WTC11 (cell line): ENCODE data around the gene GLUL. TPM values are rescaled to one million over a fixed set of nuclear protein-coding genes. Genes with fewer than 3 reads are reported as not detected.

Experiments
- ATAC-seq: fragments of 200-7000 bp; cut with Tn5 transposase; 2 replicates; pipeline ENCODE4 v1.10.0; 2021; ENCODE audit warnings: mild to moderate bottlenecking, moderate library complexity
- CTCF ChIA-PET: fragments of 300-600 bp; sonication (Branson Sonifier 250); formaldehyde crosslinking; loops from one replicate; lab custom pipeline; 2021; ENCODE audit warnings: antibody characterized with exemption; lab: Charles Lee
- POLR2A ChIA-PET: fragments of 350-600 bp; sonication (Branson Sonifier 250); formaldehyde crosslinking; loops from one replicate; lab custom pipeline; 2021; ENCODE audit warnings: antibody characterized with exemption; lab: Charles Lee
- DNase-seq: peaks from one replicate; pipeline ENCODE4 v3.0.0; 2021; ENCODE audit warnings: low spot score
- H3K27ac Mint-ChIP-seq: 2 replicates; pipeline ENCODE4 v1.8.0; 2021; ENCODE audit warnings: mixed read lengths
- H3K27me3 Mint-ChIP-seq: 2 replicates; pipeline ENCODE4 v1.8.0; 2021; ENCODE audit warnings: low read depth, mild to moderate bottlenecking, moderate library complexity, mixed read lengths
- H3K36me3 Mint-ChIP-seq: 2 replicates; pipeline ENCODE4 v1.8.0; 2021; ENCODE audit warnings: mixed read lengths
- H3K4me1 Mint-ChIP-seq: 2 replicates; pipeline ENCODE4 v1.8.0; 2022; ENCODE audit warnings: mixed read lengths
- H3K4me3 Mint-ChIP-seq: 2 replicates; pipeline ENCODE4 v1.8.0; 2021; ENCODE audit warnings: mild to moderate bottlenecking, moderate library complexity, mixed read lengths
- H3K9me3 Mint-ChIP-seq: 2 replicates; pipeline ENCODE4 v1.8.0; 2021; ENCODE audit warnings: mixed read lengths
- CBFB ChIP-seq: sonication (generic); formaldehyde crosslinking; IDR thresholded peaks from 2 replicates; pipeline ENCODE4 v1.8.1; 2022; ENCODE audit warnings: mild to moderate bottlenecking, low read depth, missing genetic modification reagents
- SP1 ChIP-seq: sonication (generic); formaldehyde crosslinking; conservative IDR thresholded peaks from 2 replicates; pipeline ENCODE4 v1.8.1; 2022; ENCODE audit warnings: missing genetic modification reagents
- TEAD1 ChIP-seq: sonication (generic); formaldehyde crosslinking; IDR thresholded peaks from 2 replicates; pipeline ENCODE4 v1.8.0; 2022; ENCODE audit warnings: mild to moderate bottlenecking, missing genetic modification reagents
- TEAD4 ChIP-seq: sonication (generic); formaldehyde crosslinking; IDR thresholded peaks from 2 replicates; pipeline ENCODE4 v1.8.0; 2022; ENCODE audit warnings: mild to moderate bottlenecking, missing genetic modification reagents
- ZNF671 ChIP-seq: fragments of 250-450 bp; sonication (Bioruptor Pico); IDR thresholded peaks from 2 replicates; pipeline ENCODE4 v1.8.0; 2021; ENCODE audit warnings: mild to moderate bottlenecking
- total RNA-seq: library from RNA; stranded (reverse); gene quantifications from 3 replicates; pipeline ENCODE4 v1.2.3, GENCODE V29; 2021
- TF ChIP-seq, protein P1 (sequence below): sonication (generic); formaldehyde crosslinking; IDR thresholded peaks from 2 replicates; pipeline ENCODE4 v1.8.1; 2022; ENCODE audit warnings: missing genetic modification reagents, borderline replicate concordance
- TF ChIP-seq, protein P2 (sequence below): fragments of 250-450 bp; sonication (Bioruptor Pico); conservative IDR thresholded peaks from 2 replicates; pipeline ENCODE4 v1.9.0; 2021; ENCODE audit warnings: mild to moderate bottlenecking
- TF ChIP-seq, protein P3 (sequence below): fragments of 250-450 bp; sonication (Bioruptor Pico); IDR thresholded peaks from 2 replicates; pipeline ENCODE4 v2.1.2; 2022; ENCODE audit warnings: mild to moderate bottlenecking, moderate library complexity
- TF ChIP-seq, protein P4 (sequence below): sonication (generic); formaldehyde crosslinking; IDR thresholded peaks from 2 replicates; pipeline ENCODE4 v1.8.1; 2023; ENCODE audit warnings: mild to moderate bottlenecking, moderate library complexity, missing genetic modification reagents
- TF ChIP-seq, protein P5 (sequence below): sonication (generic); formaldehyde crosslinking; IDR thresholded peaks from 2 replicates; pipeline ENCODE4 v1.8.1; 2023; ENCODE audit warnings: mild to moderate bottlenecking, missing genetic modification reagents
- TF ChIP-seq, protein P6 (sequence below): sonication (generic); formaldehyde crosslinking; IDR thresholded peaks from 2 replicates; pipeline ENCODE4 v1.8.0; 2022; ENCODE audit warnings: mild to moderate bottlenecking, missing genetic modification reagents
- TF ChIP-seq, protein P7 (sequence below): fragments of 250-450 bp; sonication (Bioruptor Pico); IDR thresholded peaks from 2 replicates; pipeline ENCODE4 v1.8.0; 2021; ENCODE audit warnings: mild to moderate bottlenecking
- TF ChIP-seq, protein P8 (sequence below): sonication (generic); formaldehyde crosslinking; IDR thresholded peaks from 2 replicates; pipeline ENCODE4 v1.8.1; 2023; ENCODE audit warnings: mild to moderate bottlenecking, missing genetic modification reagents

GLUL gene
- total RNA-seq, 1 experiment from 2014 or later: 240 TPM

DNA sequence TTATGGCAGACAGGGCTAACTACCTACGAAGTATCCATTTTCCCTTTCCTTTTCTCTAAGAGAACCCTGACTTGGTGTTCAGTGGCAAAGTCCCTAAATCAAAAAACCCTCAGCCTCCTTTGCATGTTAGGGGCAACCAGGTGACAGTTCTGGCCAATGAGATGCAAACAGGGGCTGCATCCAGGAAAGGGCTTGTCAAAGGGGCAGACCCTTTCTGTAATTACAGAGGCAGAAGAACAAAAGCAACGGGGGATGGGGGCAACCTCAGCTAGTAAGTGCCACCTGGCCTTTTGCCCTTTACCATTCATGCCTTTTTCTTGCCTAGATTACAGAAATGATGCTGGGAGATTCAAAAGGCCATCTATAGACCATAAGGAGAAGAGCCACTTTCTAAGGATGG, 34.4 kb downstream of the GLUL start (continued):
- TF ChIP-seq, protein P1, sequence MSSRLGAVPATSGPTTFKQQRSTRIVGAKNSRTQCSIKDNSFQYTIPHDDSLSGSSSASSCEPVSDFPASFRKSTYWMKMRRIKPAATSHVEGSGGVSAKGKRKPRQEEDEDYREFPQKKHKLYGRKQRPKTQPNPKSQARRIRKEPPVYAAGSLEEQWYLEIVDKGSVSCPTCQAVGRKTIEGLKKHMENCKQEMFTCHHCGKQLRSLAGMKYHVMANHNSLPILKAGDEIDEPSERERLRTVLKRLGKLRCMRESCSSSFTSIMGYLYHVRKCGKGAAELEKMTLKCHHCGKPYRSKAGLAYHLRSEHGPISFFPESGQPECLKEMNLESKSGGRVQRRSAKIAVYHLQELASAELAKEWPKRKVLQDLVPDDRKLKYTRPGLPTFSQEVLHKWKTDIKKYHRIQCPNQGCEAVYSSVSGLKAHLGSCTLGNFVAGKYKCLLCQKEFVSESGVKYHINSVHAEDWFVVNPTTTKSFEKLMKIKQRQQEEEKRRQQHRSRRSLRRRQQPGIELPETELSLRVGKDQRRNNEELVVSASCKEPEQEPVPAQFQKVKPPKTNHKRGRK (CRISPR knock-in tag): no peak
- TF ChIP-seq TEAD4 (CRISPR knock-in tag): no peak
- TF ChIP-seq, protein P2, sequence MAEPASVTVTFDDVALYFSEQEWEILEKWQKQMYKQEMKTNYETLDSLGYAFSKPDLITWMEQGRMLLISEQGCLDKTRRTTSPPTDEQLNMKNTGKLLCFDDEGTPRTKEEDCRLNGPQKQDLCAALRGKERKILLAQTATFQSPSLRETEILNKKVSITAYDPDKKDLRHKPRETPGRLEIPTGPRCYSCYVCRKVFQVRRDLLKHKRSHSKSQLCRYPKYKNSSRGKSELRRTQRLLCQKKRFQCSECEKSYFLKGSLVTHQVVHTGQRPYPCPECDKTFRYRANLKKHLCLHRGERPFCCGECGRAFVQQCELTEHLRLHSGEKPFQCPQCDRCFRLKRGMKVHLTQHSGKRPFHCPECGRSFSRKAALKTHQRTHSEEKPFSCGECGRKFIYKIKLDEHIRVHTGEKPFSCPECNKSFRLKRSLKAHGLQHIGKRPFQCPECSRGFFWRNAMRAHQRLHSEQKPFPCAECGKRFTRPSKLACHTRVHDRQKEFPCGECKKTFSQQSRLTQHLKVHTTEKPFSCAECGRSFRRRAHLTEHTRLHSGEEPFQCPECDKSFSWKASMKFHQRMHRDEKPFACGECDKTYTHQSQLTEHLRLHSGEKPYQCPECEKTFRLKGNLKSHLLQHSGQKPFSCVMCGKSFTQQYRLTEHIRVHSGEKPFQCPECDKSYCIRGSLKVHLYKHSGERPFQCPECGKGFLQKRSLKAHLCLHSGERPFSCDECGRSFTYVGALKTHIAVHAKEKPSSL (CRISPR knock-in tag): no peak
- TF ChIP-seq, protein P3, sequence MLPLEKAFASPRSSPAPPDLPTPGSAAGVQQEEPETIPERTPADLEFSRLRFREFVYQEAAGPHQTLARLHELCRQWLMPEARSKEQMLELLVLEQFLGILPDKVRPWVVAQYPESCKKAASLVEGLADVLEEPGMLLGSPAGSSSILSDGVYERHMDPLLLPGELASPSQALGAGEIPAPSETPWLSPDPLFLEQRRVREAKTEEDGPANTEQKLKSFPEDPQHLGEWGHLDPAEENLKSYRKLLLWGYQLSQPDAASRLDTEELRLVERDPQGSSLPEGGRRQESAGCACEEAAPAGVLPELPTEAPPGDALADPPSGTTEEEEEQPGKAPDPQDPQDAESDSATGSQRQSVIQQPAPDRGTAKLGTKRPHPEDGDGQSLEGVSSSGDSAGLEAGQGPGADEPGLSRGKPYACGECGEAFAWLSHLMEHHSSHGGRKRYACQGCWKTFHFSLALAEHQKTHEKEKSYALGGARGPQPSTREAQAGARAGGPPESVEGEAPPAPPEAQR (CRISPR knock-in tag): no peak
- TF ChIP-seq, protein P4, sequence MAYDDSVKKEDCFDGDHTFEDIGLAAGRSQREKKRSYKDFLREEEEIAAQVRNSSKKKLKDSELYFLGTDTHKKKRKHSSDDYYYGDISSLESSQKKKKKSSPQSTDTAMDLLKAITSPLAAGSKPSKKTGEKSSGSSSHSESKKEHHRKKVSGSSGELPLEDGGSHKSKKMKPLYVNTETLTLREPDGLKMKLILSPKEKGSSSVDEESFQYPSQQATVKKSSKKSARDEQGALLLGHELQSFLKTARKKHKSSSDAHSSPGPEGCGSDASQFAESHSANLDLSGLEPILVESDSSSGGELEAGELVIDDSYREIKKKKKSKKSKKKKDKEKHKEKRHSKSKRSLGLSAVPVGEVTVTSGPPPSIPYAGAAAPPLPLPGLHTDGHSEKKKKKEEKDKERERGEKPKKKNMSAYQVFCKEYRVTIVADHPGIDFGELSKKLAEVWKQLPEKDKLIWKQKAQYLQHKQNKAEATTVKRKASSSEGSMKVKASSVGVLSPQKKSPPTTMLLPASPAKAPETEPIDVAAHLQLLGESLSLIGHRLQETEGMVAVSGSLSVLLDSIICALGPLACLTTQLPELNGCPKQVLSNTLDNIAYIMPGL (CRISPR knock-in tag): no peak

DNA sequence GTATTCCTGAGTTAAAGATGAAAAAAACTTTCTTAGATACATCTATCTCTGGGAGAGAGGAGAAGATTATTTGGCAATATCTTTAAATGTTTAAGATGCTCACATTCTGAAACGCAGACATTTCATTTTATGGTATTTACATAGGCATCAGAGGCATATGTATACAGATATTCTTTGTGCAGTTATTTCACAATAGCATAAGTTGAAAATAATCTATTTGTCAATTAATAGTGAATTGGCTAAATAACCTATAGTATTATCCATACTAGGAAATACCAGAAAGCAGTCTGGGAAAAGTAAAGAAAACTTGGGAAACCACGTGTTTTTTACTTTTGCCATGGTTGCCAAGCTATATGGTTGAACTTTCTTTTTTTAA, 35.9 kb downstream of the GLUL start:
- DNase-seq: no peak
- no peak overlapping the region for H3K4me3 Mint-ChIP-seq
- H3K36me3 Mint-ChIP-seq: no peaks in the 10 kb centered on the region
- H3K27me3 Mint-ChIP-seq: no peaks in the 10 kb centered on the region
- ChIA-PET CTCF (no interaction called here), POLR2A (no interaction called here)
- ATAC-seq: no peak
- H3K9me3 Mint-ChIP-seq: no peaks in the 10 kb centered on the region
- TF ChIP-seq SP1 (CRISPR knock-in tag) (no peak), CBFB (no peak), TEAD1 (CRISPR knock-in tag) (no peak)
- TF ChIP-seq, protein P5, sequence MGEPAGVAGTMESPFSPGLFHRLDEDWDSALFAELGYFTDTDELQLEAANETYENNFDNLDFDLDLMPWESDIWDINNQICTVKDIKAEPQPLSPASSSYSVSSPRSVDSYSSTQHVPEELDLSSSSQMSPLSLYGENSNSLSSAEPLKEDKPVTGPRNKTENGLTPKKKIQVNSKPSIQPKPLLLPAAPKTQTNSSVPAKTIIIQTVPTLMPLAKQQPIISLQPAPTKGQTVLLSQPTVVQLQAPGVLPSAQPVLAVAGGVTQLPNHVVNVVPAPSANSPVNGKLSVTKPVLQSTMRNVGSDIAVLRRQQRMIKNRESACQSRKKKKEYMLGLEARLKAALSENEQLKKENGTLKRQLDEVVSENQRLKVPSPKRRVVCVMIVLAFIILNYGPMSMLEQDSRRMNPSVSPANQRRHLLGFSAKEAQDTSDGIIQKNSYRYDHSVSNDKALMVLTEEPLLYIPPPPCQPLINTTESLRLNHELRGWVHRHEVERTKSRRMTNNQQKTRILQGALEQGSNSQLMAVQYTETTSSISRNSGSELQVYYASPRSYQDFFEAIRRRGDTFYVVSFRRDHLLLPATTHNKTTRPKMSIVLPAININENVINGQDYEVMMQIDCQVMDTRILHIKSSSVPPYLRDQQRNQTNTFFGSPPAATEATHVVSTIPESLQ (CRISPR knock-in tag): no peak
- peaks cover 33% of the 10 kb centered on the region for H3K4me1 Mint-ChIP-seq
- no peak overlapping the region for H3K27ac Mint-ChIP-seq

DNA sequence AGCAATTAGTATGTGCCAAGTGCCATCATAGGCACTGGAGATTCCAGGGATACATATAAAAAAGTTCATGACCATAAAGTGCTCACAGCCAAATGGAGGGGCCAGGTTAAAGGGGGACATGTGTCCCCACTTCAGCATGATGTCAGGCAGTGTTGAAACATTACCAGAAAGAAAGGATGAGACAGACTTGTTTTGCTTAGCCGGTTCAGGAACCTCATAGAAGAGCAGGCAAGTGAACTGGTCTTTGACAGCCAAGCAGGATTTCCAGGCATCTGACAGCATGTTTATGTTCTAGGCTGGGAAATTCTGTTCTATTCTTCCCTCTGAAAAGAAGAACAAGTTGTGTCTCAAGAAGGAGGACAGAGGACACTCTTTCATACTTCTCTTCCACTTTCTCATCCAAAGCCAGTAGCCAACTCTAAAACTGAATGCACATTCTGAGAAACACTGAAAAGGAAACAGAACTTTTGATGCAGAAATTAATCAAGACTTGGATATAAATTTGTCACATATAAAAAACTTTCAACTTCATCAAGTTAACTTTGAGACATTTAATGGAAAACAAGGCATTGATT, 39.7 kb downstream of the GLUL start:
- H3K36me3 Mint-ChIP-seq: no peaks in the 10 kb centered on the region
- ChIA-PET CTCF (interaction anchor here (0.7 to 1.3 kb wide), 3 partner anchors 11 to 40 kb away, joined by 3 read pairs; partner anchors contain the start of gene GLUL), POLR2A (no interaction called here)
- no peak overlapping the region for H3K4me3 Mint-ChIP-seq
- no peak overlapping the region for H3K27ac Mint-ChIP-seq
- H3K27me3 Mint-ChIP-seq: no peaks in the 10 kb centered on the region
- ATAC-seq: no peak
- H3K9me3 Mint-ChIP-seq: no peaks in the 10 kb centered on the region
- no peak for DNase-seq
- peaks cover 7% of the 10 kb centered on the region for H3K4me1 Mint-ChIP-seq
- TF ChIP-seq, protein P6, sequence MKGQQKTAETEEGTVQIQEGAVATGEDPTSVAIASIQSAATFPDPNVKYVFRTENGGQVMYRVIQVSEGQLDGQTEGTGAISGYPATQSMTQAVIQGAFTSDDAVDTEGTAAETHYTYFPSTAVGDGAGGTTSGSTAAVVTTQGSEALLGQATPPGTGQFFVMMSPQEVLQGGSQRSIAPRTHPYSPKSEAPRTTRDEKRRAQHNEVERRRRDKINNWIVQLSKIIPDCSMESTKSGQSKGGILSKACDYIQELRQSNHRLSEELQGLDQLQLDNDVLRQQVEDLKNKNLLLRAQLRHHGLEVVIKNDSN (CRISPR knock-in tag): no peak
- TF ChIP-seq, protein P7, sequence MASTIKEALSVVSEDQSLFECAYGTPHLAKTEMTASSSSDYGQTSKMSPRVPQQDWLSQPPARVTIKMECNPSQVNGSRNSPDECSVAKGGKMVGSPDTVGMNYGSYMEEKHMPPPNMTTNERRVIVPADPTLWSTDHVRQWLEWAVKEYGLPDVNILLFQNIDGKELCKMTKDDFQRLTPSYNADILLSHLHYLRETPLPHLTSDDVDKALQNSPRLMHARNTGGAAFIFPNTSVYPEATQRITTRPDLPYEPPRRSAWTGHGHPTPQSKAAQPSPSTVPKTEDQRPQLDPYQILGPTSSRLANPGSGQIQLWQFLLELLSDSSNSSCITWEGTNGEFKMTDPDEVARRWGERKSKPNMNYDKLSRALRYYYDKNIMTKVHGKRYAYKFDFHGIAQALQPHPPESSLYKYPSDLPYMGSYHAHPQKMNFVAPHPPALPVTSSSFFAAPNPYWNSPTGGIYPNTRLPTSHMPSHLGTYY: no peak
- TF ChIP-seq ZNF671 (CRISPR knock-in tag): no peak
- TF ChIP-seq, protein P8, sequence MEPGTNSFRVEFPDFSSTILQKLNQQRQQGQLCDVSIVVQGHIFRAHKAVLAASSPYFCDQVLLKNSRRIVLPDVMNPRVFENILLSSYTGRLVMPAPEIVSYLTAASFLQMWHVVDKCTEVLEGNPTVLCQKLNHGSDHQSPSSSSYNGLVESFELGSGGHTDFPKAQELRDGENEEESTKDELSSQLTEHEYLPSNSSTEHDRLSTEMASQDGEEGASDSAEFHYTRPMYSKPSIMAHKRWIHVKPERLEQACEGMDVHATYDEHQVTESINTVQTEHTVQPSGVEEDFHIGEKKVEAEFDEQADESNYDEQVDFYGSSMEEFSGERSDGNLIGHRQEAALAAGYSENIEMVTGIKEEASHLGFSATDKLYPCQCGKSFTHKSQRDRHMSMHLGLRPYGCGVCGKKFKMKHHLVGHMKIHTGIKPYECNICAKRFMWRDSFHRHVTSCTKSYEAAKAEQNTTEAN (CRISPR knock-in tag): no peak
